H1 (cell line): ENCODE measurements around the gene INTS7. TPM values are rescaled to one million over a fixed set of nuclear protein-coding genes. Genes with fewer than 3 reads are reported as not detected.

Source experiments
- CTCF ChIA-PET: fragments of 300-600 bp; sonication (Branson Sonifier 250); formaldehyde crosslinking; loops from one replicate; lab custom pipeline; 2021; ENCODE audit not compliant: partially characterized antibody; lab: Charles Lee
- POLR2A ChIA-PET: fragments of 300-600 bp; sonication (Branson Sonifier 250); formaldehyde crosslinking; loops from one replicate; lab custom pipeline; 2021; ENCODE audit warnings: inconsistent platforms; ENCODE audit not compliant: partially characterized antibody; lab: Charles Lee
- DNase-seq, 2 experiments: peaks; one replicate each; pipeline versions ENCODE4 v3.0.0 to v3.0.0-alpha.2; 2010 to 2022; ENCODE audit warnings: low spot score in 2 of 2, low read depth in 1 of 2, mixed read lengths in 1 of 2
- FAIRE-seq: peaks from 2 replicates; lab custom pipeline; 2011; peaks lifted over from hg19 to GRCh38; lab: Jason Lieb, UNC
- H2AFZ ChIP-seq: 2 replicates; pipeline ENCODE4 v1.8.1; 2012; ENCODE audit warnings: low read length, inconsistent platforms
- H2AK5ac ChIP-seq: 2 replicates; pipeline ENCODE4 v1.6.1; 2013; ENCODE audit warnings: low read depth, low read length
- H2BK120ac ChIP-seq: replicated peaks from 2 replicates; pipeline ENCODE3; 2013; ENCODE audit warnings: low read depth, low read length, inconsistent platforms
- H2BK12ac ChIP-seq: 2 replicates; pipeline ENCODE4 v1.6.1; 2013; ENCODE audit warnings: low read depth, low read length
- H2BK15ac ChIP-seq: 2 replicates; pipeline ENCODE4 v1.6.1; 2013; ENCODE audit warnings: low read length
- H2BK20ac ChIP-seq: 2 replicates; pipeline ENCODE4 v1.6.1; 2013; ENCODE audit warnings: low read length
- H2BK5ac ChIP-seq: 2 replicates; pipeline ENCODE4 v1.6.1; 2013; ENCODE audit warnings: low read depth, low read length
- H3K14ac ChIP-seq: 2 replicates; pipeline ENCODE4 v1.6.1; 2013; ENCODE audit warnings: inconsistent platforms; ENCODE audit not compliant: insufficient read length
- H3K18ac ChIP-seq: 2 replicates; pipeline ENCODE4 v1.6.1; 2013; ENCODE audit warnings: low read length; ENCODE audit errors: extremely low read depth
- H3K23ac ChIP-seq: 2 replicates; pipeline ENCODE4 v1.6.1; 2013; ENCODE audit warnings: inconsistent platforms; ENCODE audit not compliant: insufficient read length
- H3K23me2 ChIP-seq: 2 replicates; pipeline ENCODE4 v1.6.1; 2013; ENCODE audit warnings: low read depth, low read length
- H3K27ac ChIP-seq: 2 replicates; pipeline ENCODE4 v1.6.1; 2011; ENCODE audit warnings: low read depth, low read length, inconsistent platforms
- H3K27me3 ChIP-seq, 4 experiments: replicated peaks in 1 of 4; 1 replicate in 1 of 4; 2 replicates in 3 of 4; pipeline versions ENCODE4 v1.6.1 to v1.8.1; 2011 to 2013; ENCODE audit warnings: low read length in 3 of 4, mild to moderate bottlenecking in 3 of 4, inconsistent platforms in 2 of 4, mixed read lengths in 2 of 4, moderate library complexity in 1 of 4; ENCODE audit not compliant: control insufficient read depth in 3 of 4, insufficient read depth in 3 of 4; ENCODE audit errors: extremely low read depth in 1 of 4
- H3K36me3 ChIP-seq, 4 experiments: 2 replicates each; pipeline versions ENCODE4 v1.6.1 to v1.8.1; 2011 to 2013; ENCODE audit warnings: mild to moderate bottlenecking in 4 of 4, low read length in 3 of 4, moderate library complexity in 2 of 4, control low read depth in 1 of 4, inconsistent platforms in 1 of 4; ENCODE audit not compliant: insufficient read depth in 4 of 4, control insufficient read depth in 2 of 4
- H3K4ac ChIP-seq: replicated peaks from 2 replicates; pipeline ENCODE3; 2013; ENCODE audit warnings: low read length, low read depth, mixed read lengths, inconsistent platforms; ENCODE audit not compliant: insufficient read length
- H3K4me1 ChIP-seq, 4 experiments: replicated peaks in 1 of 4; 1 replicate in 1 of 4; 2 replicates in 3 of 4; pipeline versions ENCODE4 v1.6.1 to v1.8.1; 2011 to 2013; ENCODE audit warnings: low read length in 3 of 4, inconsistent platforms in 2 of 4, mixed read lengths in 1 of 4; ENCODE audit not compliant: insufficient read depth in 4 of 4, control insufficient read depth in 3 of 4
- H3K4me2 ChIP-seq, 2 experiments: 2 replicates each; pipeline versions ENCODE4 v1.6.1 to v1.8.1; 2011 to 2013; ENCODE audit warnings: low read depth in 2 of 2, low read length in 2 of 2, control low read depth in 1 of 2, inconsistent platforms in 1 of 2, mild to moderate bottlenecking in 1 of 2; ENCODE audit not compliant: insufficient read depth in 1 of 2
- H3K4me3 ChIP-seq, 4 experiments: fragments of 200-600, 300-600 bp in 1 of 4; sonication (generic), shearing (Covaris generic), sonication (Bioruptor Twin) in 1 of 4; 2 replicates each; pipeline versions ENCODE4 v1.5.1 to v1.8.1; 2011 to 2016; ENCODE audit warnings: low read length in 4 of 4, low read depth in 3 of 4, control low read depth in 2 of 4, inconsistent platforms in 2 of 4, mild to moderate bottlenecking in 2 of 4, mixed read lengths in 1 of 4, moderate library complexity in 1 of 4; ENCODE audit not compliant: insufficient read depth in 2 of 4; ENCODE audit errors: extremely low read depth in 1 of 4
- H3K56ac ChIP-seq: replicated peaks from 2 replicates; pipeline ENCODE3; 2013; ENCODE audit warnings: low read depth, mild to moderate bottlenecking, mixed read lengths, low read length, inconsistent platforms; ENCODE audit not compliant: insufficient read length
- H3K79me1 ChIP-seq: 2 replicates; pipeline ENCODE4 v1.6.1; 2013; ENCODE audit warnings: low read depth, low read length, control low read depth
- H3K79me2 ChIP-seq, 2 experiments: 2 replicates each; pipeline versions ENCODE4 v1.6.1 to v1.8.1; 2012 to 2013; ENCODE audit warnings: low read length in 2 of 2, mild to moderate bottlenecking in 2 of 2, inconsistent platforms in 1 of 2; ENCODE audit not compliant: insufficient read depth in 2 of 2, control insufficient read depth in 1 of 2
- H3K9ac ChIP-seq, 4 experiments: replicated peaks in 1 of 4; 1 replicate in 1 of 4; 2 replicates in 3 of 4; pipeline versions ENCODE4 v1.6.1 to v1.8.1; 2011 to 2013; ENCODE audit warnings: low read depth in 3 of 4, low read length in 3 of 4, control low read depth in 2 of 4, mild to moderate bottlenecking in 2 of 4, moderate library complexity in 2 of 4, inconsistent platforms in 1 of 4; ENCODE audit errors: extremely low read depth in 1 of 4
- H3K9me3 ChIP-seq, 2 experiments: 2 replicates each; pipeline versions ENCODE4 v1.6.1 to v1.8.1; 2012 to 2013; ENCODE audit warnings: mild to moderate bottlenecking in 2 of 2, moderate library complexity in 2 of 2, control low read depth in 1 of 2, inconsistent platforms in 1 of 2, low read depth in 1 of 2, low read length in 1 of 2, mixed read lengths in 1 of 2; ENCODE audit not compliant: insufficient read depth in 2 of 2
- H4K20me1 ChIP-seq, 2 experiments: replicated peaks in 1 of 2; 2 replicates each; pipeline versions ENCODE3 to v1.8.1; 2011 to 2013; ENCODE audit warnings: inconsistent platforms in 2 of 2, low read length in 2 of 2, mild to moderate bottlenecking in 1 of 2; ENCODE audit not compliant: insufficient read depth in 2 of 2, control insufficient read depth in 1 of 2
- H4K5ac ChIP-seq: 2 replicates; pipeline ENCODE4 v1.6.1; 2013; ENCODE audit warnings: low read length, low read depth, mixed read lengths, inconsistent platforms; ENCODE audit not compliant: insufficient read length
- H4K8ac ChIP-seq: 2 replicates; pipeline ENCODE4 v1.8.0; 2013; ENCODE audit warnings: mild to moderate bottlenecking, moderate library complexity, low read length, inconsistent platforms; ENCODE audit not compliant: insufficient read depth; ENCODE audit errors: extremely low read depth
- H4K91ac ChIP-seq: replicated peaks from 2 replicates; pipeline ENCODE3; 2013; ENCODE audit warnings: low read length, mixed read lengths, inconsistent platforms; ENCODE audit not compliant: insufficient read length
- WGBS, 2 experiments: shearing (Covaris generic) in 1 of 2; methylation state at CpG; one replicate each; pipeline versions ENCODE4 v1.1.6 to v1.1.7; 2013 to 2015; ENCODE audit warnings: low lambda C conversion rate in 2 of 2, mixed read lengths in 2 of 2, inconsistent platforms in 1 of 2, low coverage in 1 of 2, missing lambda C conversion rate in 1 of 2; ENCODE audit not compliant: insufficient replicate concordance in 2 of 2, insufficient coverage in 1 of 2, insufficient read length in 1 of 2; ENCODE audit errors: extremely low coverage in 1 of 2, missing lambda C conversion rate in 1 of 2; 5-methylcytosine and 5-hydroxymethylcytosine counted together
- polyA plus RNA-seq, 7 experiments: library from polyadenylated mRNA; depleted of rRNA in 3 of 7; stranded (reverse) in 5 of 7; unstranded in 2 of 7; fragments of >200 nt in 5 of 7; fragments of 200-250 nt in 2 of 7; gene quantifications; 1 replicate in 5 of 7; 2 replicates in 1 of 7; 4 replicates in 1 of 7; pipeline versions ENCODE4 v1.2.1 to v1.2.3, GENCODE V29; 2011 to 2013; ENCODE audit warnings: missing spikeins in 2 of 7, mixed read lengths in 2 of 7
- total RNA-seq: library from RNA; stranded (reverse); fragmentation: NEBNext Ultra II Directional; extraction: Animal tissue kit (Norgen Biotek cat#: 25700); gene quantifications from 2 replicates; pipeline ENCODE4 v1.2.1, GENCODE V29; 2021

INTS7 gene
- total and polyA plus RNA-seq, 2 of the 8 experiments (the other 6 are each of a cell fraction or from before 2014, with no cell fraction given): 15.2 to 22.4 TPM

DNA sequence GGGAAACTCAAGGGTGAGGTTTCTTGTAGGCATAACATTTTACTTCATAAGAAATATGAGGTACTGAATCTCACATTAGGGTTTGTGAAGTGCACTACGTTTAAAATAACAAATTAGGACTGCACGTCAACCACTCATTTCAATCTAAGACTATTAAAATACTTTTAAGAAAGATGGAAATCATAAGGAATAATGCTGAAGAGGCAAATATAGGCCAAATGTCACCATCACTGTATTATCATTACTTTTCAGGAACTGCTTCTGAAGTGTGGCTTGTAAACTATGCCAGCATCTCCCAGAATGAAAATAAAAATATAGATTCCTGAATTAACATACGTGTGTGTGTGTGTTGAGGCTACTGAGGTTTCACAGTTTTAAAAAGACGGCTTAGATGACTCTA, 56.8 kb downstream of the INTS7 start:
- CTCF ChIA-PET: interaction anchor here (0.6 to 2.1 kb wide), 2 partner anchors 237 to 280 kb away, joined by 4 to 7 read pairs; no protein-coding TSS in a partner anchor
- H4K20me1 ChIP-seq: no peaks in the 10 kb centered on the region

More for the DNA sequence above, 56.8 kb downstream of the INTS7 start:
- H3K79me1 ChIP-seq: no peaks in the 10 kb centered on the region
- H2BK120ac ChIP-seq: no peak overlapping the region
- peaks cover 0 to 31% (median 3%) of the 10 kb centered on the region in 4 experiments; a peak in 5 of 8 replicates for H3K36me3 ChIP-seq
- no peak overlapping the region for H2BK12ac ChIP-seq
- H2AK5ac ChIP-seq: no peak overlapping the region
- H2BK20ac ChIP-seq: no peak overlapping the region
- H3K9me3 ChIP-seq: no peaks in the 10 kb centered on the region
- H2BK15ac ChIP-seq: no peak overlapping the region
- H3K23ac ChIP-seq: no peak overlapping the region
- no peak overlapping the region for H2AFZ ChIP-seq
- no peak overlapping the region for H3K9ac ChIP-seq
- H3K23me2 ChIP-seq: no peaks in the 10 kb centered on the region
- H3K4me2 ChIP-seq: no peak overlapping the region
- H3K4me1 ChIP-seq: peaks cover 0 to 4% (median 0%) of the 10 kb centered on the region in 4 experiments; a peak in 1 of 7 replicates
- H3K14ac ChIP-seq: no peak overlapping the region
- no peaks in the 10 kb centered on the region for H3K79me2 ChIP-seq
- 91% methylated on average over 4 of the region's 4 CpGs; no CpG with 5 or more reads in 1 of the 2 experiments for WGBS, 2 experiments
- POLR2A ChIA-PET: interaction anchor here (1.1 kb wide), 1 partner anchor 15 kb away, joined by 3 read pairs; no protein-coding TSS in a partner anchor
- no peak overlapping the region for H3K18ac ChIP-seq
- no peak overlapping the region for H3K4ac ChIP-seq
- no peak overlapping the region for H4K5ac ChIP-seq
- H3K4me3 ChIP-seq: no peak overlapping the region
- no peak overlapping the region for H2BK5ac ChIP-seq
- H4K91ac ChIP-seq: no peak overlapping the region
- H4K8ac ChIP-seq: no peak overlapping the region
- H3K27ac ChIP-seq: no peak overlapping the region
- H3K27me3 ChIP-seq: no peaks in the 10 kb centered on the region
- FAIRE-seq (no peak), DNase-seq (no peak)
- no peak overlapping the region for H3K56ac ChIP-seq
